AG08395 (cell line): Measurements from ENCODE around the gene SIGLEC8.
"Not testable (repeated sequence)": the region's sequence is repeated elsewhere in the genome, so short reads cannot be mapped to it uniquely, and the experiment has no call there.

Source experiments
- DNase-seq: peaks from one replicate; pipeline ENCODE4 v3.0.0; 2012; ENCODE audit warnings: mixed read lengths, low spot score

SIGLEC8 gene

GRCh38 chr19:51458051-51458645 lies at the start of gene SIGLEC8:
SIGLEC8 (minus strand) TSS chr19:51458454; CDS start chr19:51458387, 67 bp downstream.
- no peak for DNase-seq

- no peak for DNase-seq
These were observed 49.4 kb upstream of the SIGLEC8 start for GRCh38 chr19:51507640-51508058.

- no peak for DNase-seq
These were observed 48.9 kb upstream of the SIGLEC8 start for GRCh38 chr19:51507192-51507591.

GRCh38 chr19:51505904-51506303 lies 47.6 kb upstream of the SIGLEC8 start:
- DNase-seq: no peak

GRCh38 chr19:51503896-51504295 lies 45.6 kb upstream of the SIGLEC8 start:
- DNase-seq: no peak

GRCh38 chr19:51503286-51503817 lies 45.1 kb upstream of the SIGLEC8 start:
- DNase-seq: no peak

- no peak for DNase-seq
These were observed 43.5 kb upstream of the SIGLEC8 start, which contains the start of gene SIGLEC12 for GRCh38 chr19:51501594-51502263. SIGLEC12 (minus strand) TSS chr19:51501800; CDS start chr19:51501733, 67 bp downstream.

GRCh38 chr19:51500931-51501330 lies 42.7 kb upstream of the SIGLEC8 start:
- DNase-seq: not testable (repeated sequence)

GRCh38 chr19:51497666-51498065 lies 39.4 kb upstream of the SIGLEC8 start:
- no peak for DNase-seq

- no peak for DNase-seq
These were observed 35.5 kb upstream of the SIGLEC8 start for GRCh38 chr19:51493776-51494175.

GRCh38 chr19:51491586-51491985 lies 33.3 kb upstream of the SIGLEC8 start:
- no peak for DNase-seq

GRCh38 chr19:51490676-51491075 lies 32.4 kb upstream of the SIGLEC8 start:
- DNase-seq: no peak

- no peak for DNase-seq
These were observed 30.9 kb upstream of the SIGLEC8 start for GRCh38 chr19:51489113-51489512.

GRCh38 chr19:51488491-51488890 lies 30.2 kb upstream of the SIGLEC8 start:
- DNase-seq: no peak

GRCh38 chr19:51485960-51486660 lies 27.9 kb upstream of the SIGLEC8 start:
- DNase-seq: no peak

- no peak for DNase-seq
These were observed 22.3 kb upstream of the SIGLEC8 start for GRCh38 chr19:51480590-51480989.

- DNase-seq: no peak
These were observed 21.5 kb upstream of the SIGLEC8 start for GRCh38 chr19:51479531-51480331.

GRCh38 chr19:51478381-51479234 lies 20.4 kb upstream of the SIGLEC8 start, which contains the start of gene CEACAM18:
CEACAM18 (plus strand) TSS chr19:51478539.
- no peak for DNase-seq

GRCh38 chr19:51477344-51477743 lies 19.1 kb upstream of the SIGLEC8 start:
- DNase-seq: no peak

- DNase-seq: no peak
These were observed 17.9 kb upstream of the SIGLEC8 start for GRCh38 chr19:51476164-51476563.
